Neutrophil (primary cell): ENCODE data around the gene SPIRE2.

Source experiments
- H3K27ac ChIP-seq: fragments of 200-600 bp; sonication (generic); 2 replicates; pipeline ENCODE4 v1.5.1; 2016; ENCODE audit warnings: mild to moderate bottlenecking, moderate library complexity
- H3K27me3 ChIP-seq: fragments of 200-600 bp; sonication (generic); 2 replicates; pipeline ENCODE4 v1.6.0; 2016; ENCODE audit warnings: mild to moderate bottlenecking
- H3K36me3 ChIP-seq: fragments of 200-600 bp; sonication (generic); 2 replicates; pipeline ENCODE4 v1.5.1; 2017
- H3K4me1 ChIP-seq, 2 experiments: fragments of 200-600 bp in 1 of 2; sonication (generic) in 1 of 2; 1 replicate in 1 of 2; 2 replicates in 1 of 2; pipeline versions ENCODE4 v1.5.1 to v1.6.1; 2013 to 2016; ENCODE audit warnings: low read depth in 1 of 2, low read length in 1 of 2, mild to moderate bottlenecking in 1 of 2, moderate library complexity in 1 of 2; ENCODE audit not compliant: control insufficient read depth in 1 of 2, insufficient read depth in 1 of 2
- H3K4me3 ChIP-seq, 2 experiments: fragments of 200-600 bp in 1 of 2; sonication (generic) in 1 of 2; 1 replicate in 1 of 2; 2 replicates in 1 of 2; pipeline ENCODE4 v1.5.1; 2013 to 2016; ENCODE audit warnings: low read depth in 1 of 2, low read length in 1 of 2, mild to moderate bottlenecking in 1 of 2, moderate library complexity in 1 of 2
- H3K9me3 ChIP-seq: fragments of 200-600 bp; sonication (generic); 2 replicates; pipeline ENCODE4 v1.5.1; 2016
- CTCF ChIP-seq: fragments of 200-600 bp; sonication (generic); IDR thresholded peaks from 2 replicates; pipeline ENCODE4 v1.5.1; 2016; ENCODE audit warnings: antibody characterized with exemption

The SPIRE2 gene

GRCh38 chr16:89845417-89845816, 17.1 kb downstream of the SPIRE2 start:
- no peak for TF ChIP-seq CTCF
- Histone ChIP-seq H3K4me3 (no peak overlapping the region), H3K27ac (no peak overlapping the region), H3K36me3 (no peaks in the 10 kb centered on the region), H3K4me1 (peaks cover 7% of the 10 kb centered on the region in 2 experiments), H3K9me3 (no peaks in the 10 kb centered on the region), H3K27me3 (peaks cover 24% of the 10 kb centered on the region)

GRCh38 chr16:89847051-89847939, 19.0 kb downstream of the SPIRE2 start:
- H3K4me3 ChIP-seq = no peak overlapping the region
- peaks cover 7% of the 10 kb centered on the region in 2 experiments for H3K4me1 ChIP-seq
- no peak overlapping the region for H3K27ac ChIP-seq
- no peak for TF ChIP-seq CTCF
- H3K36me3 ChIP-seq = no peaks in the 10 kb centered on the region
- peaks cover 24% of the 10 kb centered on the region for H3K27me3 ChIP-seq
- no peaks in the 10 kb centered on the region for H3K9me3 ChIP-seq

GRCh38 chr16:89847940-89848297, 19.6 kb downstream of the SPIRE2 start:
- Histone ChIP-seq H3K4me1 (peaks cover 4 to 6% of the 10 kb centered on the region in 2 experiments), H3K27ac (no peak overlapping the region), H3K9me3 (no peaks in the 10 kb centered on the region), H3K27me3 (peaks cover 20% of the 10 kb centered on the region), H3K36me3 (no peaks in the 10 kb centered on the region), H3K4me3 (no peak overlapping the region)
- TF ChIP-seq CTCF = no peak

GRCh38 chr16:89848974-89849373, 20.7 kb downstream of the SPIRE2 start:
- Histone ChIP-seq H3K36me3 (no peaks in the 10 kb centered on the region), H3K9me3 (no peaks in the 10 kb centered on the region), H3K4me1 (no peaks in the 10 kb centered on the region), H3K27me3 (peaks cover 17% of the 10 kb centered on the region), H3K4me3 (no peak overlapping the region), H3K27ac (no peak overlapping the region)
- no peak for TF ChIP-seq CTCF

GRCh38 chr16:89853306-89853993, 25.2 kb downstream of the SPIRE2 start:
- no peak for TF ChIP-seq CTCF
- Histone ChIP-seq H3K27me3 (no peaks in the 10 kb centered on the region), H3K4me1 (no peaks in the 10 kb centered on the region), H3K36me3 (no peaks in the 10 kb centered on the region), H3K27ac (no peak overlapping the region), H3K4me3 (no peak overlapping the region), H3K9me3 (no peaks in the 10 kb centered on the region)
